K562 (cell line): ENCODE data around the gene MTMR10.

Experiments
- CBFB ChIP-seq: sonication (generic); formaldehyde crosslinking; IDR thresholded peaks from 2 replicates; pipeline ENCODE4 v1.4.0; 2020; ENCODE audit warnings: mild to moderate bottlenecking, missing genetic modification reagents
- CGGBP1 ChIP-seq: fragments of 250-450 bp; sonication (Bioruptor Pico); IDR thresholded peaks from 2 replicates; pipeline ENCODE4 v1.9.0; 2021; ENCODE audit warnings: mild to moderate bottlenecking
- CHCHD3 ChIP-seq: fragments of 250-450 bp; sonication (Bioruptor Pico); IDR thresholded peaks from 2 replicates; pipeline ENCODE4 v2.1.2; 2022; ENCODE audit warnings: mild to moderate bottlenecking
- CTCF ChIP-seq, 3 experiments: IDR thresholded peaks in 2 of 3; conservative IDR thresholded peaks in 1 of 3; 2 replicates each; pipeline ENCODE4 v1.5.1; 2011 to 2012; ENCODE audit warnings: low read length in 3 of 3, mild to moderate bottlenecking in 3 of 3, control low read depth in 2 of 3, improper control_type of control experiment in 1 of 3, inconsistent platforms in 1 of 3, low read depth in 1 of 3, mixed read lengths in 1 of 3, moderate library complexity in 1 of 3; ENCODE audit not compliant: insufficient read depth in 2 of 3
- NBN ChIP-seq: fragments of 450-650 bp; IDR thresholded peaks from 2 replicates; pipeline ENCODE4 v1.6.1; 2016; ENCODE audit warnings: low read depth, mild to moderate bottlenecking
- PHF20 ChIP-seq: fragments of 450-650 bp; IDR thresholded peaks from 2 replicates; pipeline ENCODE4 v1.6.1; 2018; ENCODE audit not compliant: partially characterized antibody
- TAF9B ChIP-seq: fragments of 450-650 bp; IDR thresholded peaks from 2 replicates; pipeline ENCODE4 v1.6.1; 2018; ENCODE audit warnings: mild to moderate bottlenecking; ENCODE audit not compliant: partially characterized antibody

GRCh38 chr15:30922480-30923311 is 68.7 kb downstream of the MTMR10 start:
- TF ChIP-seq CHCHD3 (CRISPR knock-in tag) = no peak
- no peak for TF ChIP-seq CTCF (IDR thresholded peaks at IDR 0.05 in 2 of 3, conservative IDR thresholded peaks at IDR 0.05 in 1 of 3; ENCODE audit: insufficient read depth in 2 of 3, low read depth in 1 of 3, low read length in 3 of 3)
- no peak for TF ChIP-seq CGGBP1 (CRISPR knock-in tag)
- no peak for TF ChIP-seq CBFB (CRISPR knock-in tag)
- no peak for TF ChIP-seq NBN
- no peak for TF ChIP-seq TAF9B
- TF ChIP-seq PHF20 = no peak
